Keratinocyte (primary cell): ENCODE data around the gene VPS35L. TPM values are rescaled to one million over a fixed set of nuclear protein-coding genes. Genes with fewer than 3 reads are reported as not detected.

Source experiments
- DNase-seq: peaks from one replicate; pipeline ENCODE4 v3.0.0-alpha.2; 2011; ENCODE audit warnings: low read depth, missing footprints, low spot score
- FAIRE-seq: peaks from 2 replicates; lab custom pipeline; 2011; peaks lifted over from hg19 to GRCh38; lab: Jason Lieb, UNC
- H2AFZ ChIP-seq: 2 replicates; pipeline ENCODE4 v1.6.0; 2012; ENCODE audit warnings: low read length, control low read depth, inconsistent platforms; ENCODE audit not compliant: control insufficient read depth
- H3K27ac ChIP-seq: 2 replicates; pipeline ENCODE4 v1.5.1; 2011; ENCODE audit warnings: low read length; ENCODE audit not compliant: control insufficient read depth, insufficient read depth
- H3K27me3 ChIP-seq: 3 replicates; pipeline ENCODE4 v1.6.0; 2011; ENCODE audit warnings: low read length; ENCODE audit not compliant: control insufficient read depth, insufficient read depth; ENCODE audit errors: extremely low read depth
- H3K36me3 ChIP-seq, 2 experiments: 2 replicates in 1 of 2; 3 replicates in 1 of 2; pipeline ENCODE4 v1.5.1; 2011; ENCODE audit warnings: low read length in 2 of 2, mild to moderate bottlenecking in 1 of 2; ENCODE audit not compliant: control insufficient read depth in 2 of 2, insufficient read depth in 2 of 2; ENCODE audit errors: extremely low read depth in 1 of 2
- H3K4me1 ChIP-seq: 3 replicates; pipeline ENCODE4 v1.5.1; 2011; ENCODE audit warnings: low read length; ENCODE audit not compliant: control insufficient read depth, insufficient read depth; ENCODE audit errors: extremely low read depth
- H3K4me2 ChIP-seq: 3 replicates; pipeline ENCODE4 v1.6.0; 2011; ENCODE audit warnings: low read depth, low read length; ENCODE audit not compliant: control insufficient read depth, insufficient read depth; ENCODE audit errors: extremely low read depth
- H3K4me3 ChIP-seq, 3 experiments: fragments of 200-600 bp in 1 of 3; sonication (generic) in 1 of 3; 2 replicates in 2 of 3; 3 replicates in 1 of 3; pipeline ENCODE4 v1.5.1; 2011 to 2016; ENCODE audit warnings: low read length in 3 of 3, mild to moderate bottlenecking in 3 of 3, control low read depth in 2 of 3, inconsistent platforms in 1 of 3, low read depth in 1 of 3, mixed read lengths in 1 of 3, mixed run types in 1 of 3, moderate library complexity in 1 of 3; ENCODE audit not compliant: control insufficient read depth in 2 of 3, insufficient read depth in 2 of 3; ENCODE audit errors: extremely low read depth in 1 of 3
- H3K79me2 ChIP-seq: 2 replicates; pipeline ENCODE4 v1.6.0; 2012; ENCODE audit warnings: low read length; ENCODE audit not compliant: control insufficient read depth, insufficient read depth
- H3K9ac ChIP-seq: 3 replicates; pipeline ENCODE4 v1.6.0; 2011; ENCODE audit warnings: low read length; ENCODE audit not compliant: control insufficient read depth, insufficient read depth; ENCODE audit errors: extremely low read depth
- H3K9me1 ChIP-seq: 3 replicates; pipeline ENCODE4 v1.6.0; 2011; ENCODE audit warnings: low read length; ENCODE audit not compliant: control insufficient read depth, insufficient read depth; ENCODE audit errors: extremely low read depth
- H3K9me3 ChIP-seq: 2 replicates; pipeline ENCODE4 v1.5.1; 2012; ENCODE audit warnings: low read depth, low read length; ENCODE audit not compliant: control insufficient read depth
- H4K20me1 ChIP-seq: 3 replicates; pipeline ENCODE4 v1.6.0; 2011; ENCODE audit warnings: low read length; ENCODE audit not compliant: control insufficient read depth, insufficient read depth; ENCODE audit errors: extremely low read depth
- EZH2 ChIP-seq: IDR thresholded peaks from one replicate; pipeline ENCODE4 v1.6.1; 2012; ENCODE audit warnings: inconsistent platforms, mild to moderate bottlenecking, low read length, moderate library complexity
- dilution Hi-C: fragments of 300-500 bp; cut with MboI; formaldehyde crosslinking; loops from one replicate; pipeline ENCODE4 v1.7.0; 2020; ENCODE audit warnings: low sequenced_read_pairs; ENCODE audit not compliant: extremely low pct_ligation_motif_present
- polyA plus RNA-seq, 5 experiments: library from polyadenylated mRNA; depleted of rRNA in 3 of 5; stranded (reverse) in 3 of 5; stranded (forward) in 1 of 5; unstranded in 1 of 5; fragments of >200 nt; gene quantifications; 1 replicate in 1 of 5; 2 replicates in 3 of 5; 3 replicates in 1 of 5; pipeline versions ENCODE4 v1.2.1 to v1.2.3, GENCODE V29; 2011 to 2012; ENCODE audit warnings: missing spikeins in 2 of 5, low read depth in 1 of 5, low replicate concordance in 1 of 5
- TF ChIP-seq, protein P1 (sequence below), 3 experiments: IDR thresholded peaks in 1 of 3; conservative IDR thresholded peaks in 1 of 3; optimal IDR thresholded peaks in 1 of 3; 2 replicates in 2 of 3; 3 replicates in 1 of 3; pipeline versions ENCODE3 to v1.5.1; 2011; ENCODE audit warnings: low read length in 3 of 3, mild to moderate bottlenecking in 3 of 3, moderate library complexity in 2 of 3, control low read depth in 1 of 3, inconsistent platforms in 1 of 3; ENCODE audit not compliant: insufficient read depth in 2 of 3; ENCODE audit errors: extremely low read depth in 1 of 3

The VPS35L gene
- polyA plus RNA-seq, 1 donor (not counting 4 experiments of a cell fraction or from before 2014, with no cell fraction given), result 22.1 TPM

DNA sequence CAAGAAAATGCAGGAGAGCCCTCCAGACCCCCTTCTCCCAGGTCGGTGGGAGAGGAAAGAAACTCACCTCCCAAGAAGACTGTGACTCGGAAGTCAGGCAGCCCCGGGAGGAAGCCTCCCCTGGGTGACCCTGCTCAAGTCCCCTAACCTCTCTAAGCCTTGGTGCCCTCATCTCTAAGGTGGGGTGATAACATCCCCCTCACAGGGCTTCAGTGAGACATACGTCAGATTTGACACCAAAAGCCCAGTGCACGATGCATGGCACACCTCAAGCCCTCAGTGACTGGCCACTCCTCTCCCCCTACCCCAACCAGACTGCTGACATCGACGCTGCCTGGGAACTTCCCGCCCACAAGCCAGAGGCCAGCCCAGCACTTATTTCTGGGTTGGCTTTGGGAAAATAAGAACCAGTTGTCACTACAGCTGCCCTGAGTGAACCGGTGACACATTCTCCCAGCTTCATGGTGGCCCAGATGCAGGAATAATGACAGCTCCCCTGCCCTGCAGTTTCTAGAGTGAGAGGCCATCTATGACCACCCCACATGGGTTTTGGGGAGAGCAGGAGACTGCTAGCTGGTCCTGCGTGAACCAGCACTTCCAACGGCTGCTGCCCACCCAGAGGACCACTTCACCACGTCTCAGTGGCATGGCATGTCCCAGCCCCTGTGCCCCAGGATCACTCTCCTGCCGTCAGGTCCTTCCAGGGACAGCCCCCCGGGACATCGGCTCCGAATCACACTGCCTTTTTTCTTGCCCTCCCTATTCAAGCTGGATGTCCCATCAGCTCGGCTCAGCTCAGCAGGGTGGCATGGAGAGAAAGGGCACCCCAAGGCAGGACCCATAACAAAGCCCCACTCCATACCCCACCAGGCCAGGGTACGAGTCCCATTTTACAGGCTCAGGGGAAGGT lies 153.0 kb downstream of the VPS35L start:
- Histone ChIP-seq H4K20me1 (no peaks in the 10 kb centered on the region), H3K27me3 (no peaks in the 10 kb centered on the region), H3K4me3 (no peak overlapping the region), H3K4me1 (peaks cover 10% of the 10 kb centered on the region), H3K9ac (no peak overlapping the region), H3K9me1 (no peaks in the 10 kb centered on the region), H2AFZ (no peak overlapping the region), H3K36me3 (peaks cover 26 to 28% of the 10 kb centered on the region in 2 experiments), H3K4me2 (no peak overlapping the region), H3K79me2 (peaks cover 16% of the 10 kb centered on the region), H3K9me3 (peaks cover 2% of the 10 kb centered on the region), H3K27ac (no peak overlapping the region)
- dilution Hi-C loops, result no loop called here
- DNase-seq (no peak), FAIRE-seq (no peak)
- TF ChIP-seq, protein P1, sequence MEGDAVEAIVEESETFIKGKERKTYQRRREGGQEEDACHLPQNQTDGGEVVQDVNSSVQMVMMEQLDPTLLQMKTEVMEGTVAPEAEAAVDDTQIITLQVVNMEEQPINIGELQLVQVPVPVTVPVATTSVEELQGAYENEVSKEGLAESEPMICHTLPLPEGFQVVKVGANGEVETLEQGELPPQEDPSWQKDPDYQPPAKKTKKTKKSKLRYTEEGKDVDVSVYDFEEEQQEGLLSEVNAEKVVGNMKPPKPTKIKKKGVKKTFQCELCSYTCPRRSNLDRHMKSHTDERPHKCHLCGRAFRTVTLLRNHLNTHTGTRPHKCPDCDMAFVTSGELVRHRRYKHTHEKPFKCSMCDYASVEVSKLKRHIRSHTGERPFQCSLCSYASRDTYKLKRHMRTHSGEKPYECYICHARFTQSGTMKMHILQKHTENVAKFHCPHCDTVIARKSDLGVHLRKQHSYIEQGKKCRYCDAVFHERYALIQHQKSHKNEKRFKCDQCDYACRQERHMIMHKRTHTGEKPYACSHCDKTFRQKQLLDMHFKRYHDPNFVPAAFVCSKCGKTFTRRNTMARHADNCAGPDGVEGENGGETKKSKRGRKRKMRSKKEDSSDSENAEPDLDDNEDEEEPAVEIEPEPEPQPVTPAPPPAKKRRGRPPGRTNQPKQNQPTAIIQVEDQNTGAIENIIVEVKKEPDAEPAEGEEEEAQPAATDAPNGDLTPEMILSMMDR (optimal IDR thresholded peaks at IDR 0.05 in 1 of 3, IDR thresholded peaks at IDR 0.05 in 1 of 3, conservative IDR thresholded peaks at IDR 0.05 in 1 of 3; ENCODE audit: extremely low read depth in 1 of 3, insufficient read depth in 2 of 3, low read length in 3 of 3), result no peak
- TF ChIP-seq EZH2, result no peak

DNA sequence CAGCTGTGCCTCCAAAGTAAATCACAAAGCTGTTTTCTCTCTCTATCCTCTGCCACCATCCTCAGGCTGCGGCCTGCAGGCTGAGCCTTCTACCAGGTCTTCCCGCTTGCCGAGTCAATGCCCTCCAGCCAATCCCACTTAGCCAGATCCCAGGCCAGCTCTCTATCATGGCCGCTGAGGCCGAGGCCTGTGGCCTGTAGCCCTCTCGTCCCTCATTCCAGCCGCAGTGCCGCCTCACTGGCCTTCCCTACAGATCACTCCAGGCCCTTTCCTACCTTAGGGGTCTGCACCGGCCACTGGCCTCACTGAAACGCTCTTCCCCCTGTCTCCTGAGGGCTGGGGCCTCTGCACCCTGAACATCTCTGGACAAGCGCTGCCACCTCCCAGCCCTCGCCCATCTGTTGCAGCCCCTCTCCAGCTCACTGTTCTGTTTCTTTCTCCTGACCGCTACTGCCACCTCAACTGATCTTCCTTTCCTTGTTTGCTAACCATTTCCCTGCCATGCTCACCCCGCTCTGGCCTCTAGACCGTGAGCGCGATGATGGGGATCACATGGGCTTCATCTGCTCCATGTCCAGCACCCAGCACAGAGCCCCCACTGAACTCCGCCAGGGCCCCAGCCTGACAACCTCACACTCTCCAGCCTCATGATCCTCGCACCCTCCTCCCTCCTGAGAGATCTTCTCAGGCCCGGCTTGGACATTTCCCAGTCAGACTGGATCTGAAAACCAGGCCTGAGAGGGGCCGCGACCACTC lies 154.1 kb downstream of the VPS35L start:
- no peaks in the 10 kb centered on the region for H3K9me1 ChIP-seq
- TF ChIP-seq, protein P1 (optimal IDR thresholded peaks at IDR 0.05 in 1 of 3, IDR thresholded peaks at IDR 0.05 in 1 of 3, conservative IDR thresholded peaks at IDR 0.05 in 1 of 3; ENCODE audit: extremely low read depth in 1 of 3, insufficient read depth in 2 of 3, low read length in 3 of 3), result no peak
- no peak for TF ChIP-seq EZH2
- H3K9ac ChIP-seq, result no peak overlapping the region
- H3K9me3 ChIP-seq, result peaks cover 2% of the 10 kb centered on the region
- FAIRE-seq (no peak), DNase-seq (no peak)
- H3K4me2 ChIP-seq, result no peak overlapping the region
- no peaks in the 10 kb centered on the region for H4K20me1 ChIP-seq
- peaks cover 23% of the 10 kb centered on the region for H3K79me2 ChIP-seq
- H3K27me3 ChIP-seq, result no peaks in the 10 kb centered on the region
- peaks cover 9% of the 10 kb centered on the region for H3K4me1 ChIP-seq
- no peak overlapping the region for H3K4me3 ChIP-seq
- no peak overlapping the region for H3K27ac ChIP-seq
- dilution Hi-C loops, result no loop called here
- H2AFZ ChIP-seq, result no peak overlapping the region
- H3K36me3 ChIP-seq, result peaks cover 29 to 32% of the 10 kb centered on the region in 2 experiments
